ENCODE measurements around the gene SLC9A4.

The SLC9A4 gene

GRCh38 chr2:102538491-102538890, 65.5 kb downstream of the SLC9A4 start:
- TF ChIP-seq CTCF (IDR thresholded peaks at IDR 0.05; ENCODE audit: low read depth, low read length, missing control alignments): no peak
- in situ Hi-C loops (cut with HindIII; ENCODE audit: low pct_ligation_motif_present, low sequenced_read_pairs): no loop called here
- Histone ChIP-seq H3K4me3 (ENCODE audit: low read depth, low read length) (no peak overlapping the region), H3K27ac (no peak overlapping the region), H3K27me3 (replicated peaks) (no peaks in the 10 kb centered on the region), H3K36me3 (replicated peaks) (no peaks in the 10 kb centered on the region)
- DNase-seq: no peak

- Histone ChIP-seq H3K27ac (no peak overlapping the region), H3K36me3 (replicated peaks) (no peaks in the 10 kb centered on the region), H3K27me3 (replicated peaks) (no peaks in the 10 kb centered on the region), H3K4me3 (ENCODE audit: low read depth, low read length) (no peak overlapping the region)
- TF ChIP-seq CTCF (IDR thresholded peaks at IDR 0.05; ENCODE audit: low read depth, low read length, missing control alignments): no peak
- in situ Hi-C loops (cut with HindIII; ENCODE audit: low pct_ligation_motif_present, low sequenced_read_pairs): no loop called here
- DNase-seq: no peak
These were observed 67.9 kb downstream of the SLC9A4 start for GRCh38 chr2:102540882-102541281.

GRCh38 chr2:102544182-102544581, 71.2 kb downstream of the SLC9A4 start:
- no peak for TF ChIP-seq CTCF (IDR thresholded peaks at IDR 0.05; ENCODE audit: low read depth, low read length, missing control alignments)
- H3K4me3 ChIP-seq (ENCODE audit: low read depth, low read length): no peak overlapping the region
- no peaks in the 10 kb centered on the region for H3K27me3 ChIP-seq (replicated peaks)
- in situ Hi-C loops (cut with HindIII; ENCODE audit: low pct_ligation_motif_present, low sequenced_read_pairs): no loop called here
- no peak for DNase-seq
- no peaks in the 10 kb centered on the region for H3K36me3 ChIP-seq (replicated peaks)
- no peak overlapping the region for H3K27ac ChIP-seq

- DNase-seq: no peak
- no peak for TF ChIP-seq CTCF (IDR thresholded peaks at IDR 0.05; ENCODE audit: low read depth, low read length, missing control alignments)
- Histone ChIP-seq H3K27ac (no peak overlapping the region), H3K27me3 (replicated peaks) (no peaks in the 10 kb centered on the region), H3K36me3 (replicated peaks) (no peaks in the 10 kb centered on the region), H3K4me3 (ENCODE audit: low read depth, low read length) (no peak overlapping the region)
- in situ Hi-C loops (cut with HindIII; ENCODE audit: low pct_ligation_motif_present, low sequenced_read_pairs): no loop called here
These were observed 74.4 kb downstream of the SLC9A4 start for GRCh38 chr2:102547462-102547861.

GRCh38 chr2:102549027-102549426, 76.0 kb downstream of the SLC9A4 start:
- in situ Hi-C loops (cut with HindIII; ENCODE audit: low pct_ligation_motif_present, low sequenced_read_pairs): no loop called here
- no peak for TF ChIP-seq CTCF (IDR thresholded peaks at IDR 0.05; ENCODE audit: low read depth, low read length, missing control alignments)
- H3K27ac ChIP-seq: no peak overlapping the region
- H3K27me3 ChIP-seq (replicated peaks): no peaks in the 10 kb centered on the region
- no peak for DNase-seq
- H3K36me3 ChIP-seq (replicated peaks): no peaks in the 10 kb centered on the region
- H3K4me3 ChIP-seq (ENCODE audit: low read depth, low read length): no peak overlapping the region

- no peak overlapping the region for H3K4me3 ChIP-seq (ENCODE audit: low read depth, low read length)
- no peak overlapping the region for H3K27ac ChIP-seq
- DNase-seq: no peak
- H3K36me3 ChIP-seq (replicated peaks): no peaks in the 10 kb centered on the region
- H3K27me3 ChIP-seq (replicated peaks): no peaks in the 10 kb centered on the region
- in situ Hi-C loops (cut with HindIII; ENCODE audit: low pct_ligation_motif_present, low sequenced_read_pairs): no loop called here
- no peak for TF ChIP-seq CTCF (IDR thresholded peaks at IDR 0.05; ENCODE audit: low read depth, low read length, missing control alignments)
These were observed 77.1 kb downstream of the SLC9A4 start for GRCh38 chr2:102550151-102550550.
